HUDEP-2 (cell line): ENCODE measurements around the gene SGF29.
"Not testable (repeated sequence)": the region's sequence is repeated elsewhere in the genome, so short reads cannot be mapped to it uniquely, and the experiment has no call there.

Experiments
- DNase-seq, 76 experiments: peaks; one replicate each; lab custom pipeline; 2025; ENCODE audit not compliant: unreplicated experiment in 76 of 76; lab: John Stamatoyannopoulos, UW

The SGF29 gene

DNA sequence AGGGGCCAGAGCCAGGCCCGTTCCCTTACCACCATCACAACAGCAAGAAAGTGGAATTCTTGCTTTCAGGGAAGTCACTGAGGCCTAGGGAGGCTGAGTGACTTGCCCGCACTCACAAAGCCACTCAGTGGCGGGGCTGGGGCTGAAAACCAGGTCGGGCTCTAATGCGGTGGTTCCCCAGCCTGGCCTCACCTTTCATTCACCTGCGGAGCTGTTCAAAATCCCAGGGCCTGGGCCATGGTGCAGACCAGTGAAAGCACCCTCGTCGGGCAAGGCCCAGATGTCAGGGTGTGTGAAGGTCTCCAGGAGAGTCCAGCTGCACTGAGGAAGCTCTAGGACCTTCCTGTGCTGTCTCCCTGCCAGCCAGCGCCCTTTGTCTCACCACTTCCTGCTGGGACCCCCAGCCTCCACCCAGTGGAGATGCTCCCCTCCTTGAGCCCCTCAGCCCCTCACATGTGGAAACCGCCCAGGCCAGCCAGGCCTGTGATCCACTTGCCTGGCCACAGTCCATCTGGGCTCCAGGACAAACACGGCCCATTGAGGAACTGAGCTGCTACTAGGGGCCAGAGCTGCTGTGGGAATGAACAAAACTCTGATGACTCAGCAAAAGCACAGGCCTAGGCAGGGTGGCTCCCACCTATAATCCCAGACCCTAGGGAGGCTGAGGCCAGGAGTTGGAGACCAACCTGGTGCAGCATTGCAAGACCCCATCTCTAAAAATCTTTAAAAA lies 55.3 kb downstream of the SGF29 start:
- DNase-seq: not testable (repeated sequence)

- DNase-seq: no peak
Observed at GRCh38 chr16:28609631-28610594, 56.2 kb downstream of the SGF29 start, which contains the start of gene SULT1A1. SULT1A1 (minus strand) TSS chr16:28610044; CDS start chr16:28608855, 1,189 bp downstream.

GRCh38 chr16:28610595-28611191 lies 57.0 kb downstream of the SGF29 start:
- no peak for DNase-seq

DNA sequence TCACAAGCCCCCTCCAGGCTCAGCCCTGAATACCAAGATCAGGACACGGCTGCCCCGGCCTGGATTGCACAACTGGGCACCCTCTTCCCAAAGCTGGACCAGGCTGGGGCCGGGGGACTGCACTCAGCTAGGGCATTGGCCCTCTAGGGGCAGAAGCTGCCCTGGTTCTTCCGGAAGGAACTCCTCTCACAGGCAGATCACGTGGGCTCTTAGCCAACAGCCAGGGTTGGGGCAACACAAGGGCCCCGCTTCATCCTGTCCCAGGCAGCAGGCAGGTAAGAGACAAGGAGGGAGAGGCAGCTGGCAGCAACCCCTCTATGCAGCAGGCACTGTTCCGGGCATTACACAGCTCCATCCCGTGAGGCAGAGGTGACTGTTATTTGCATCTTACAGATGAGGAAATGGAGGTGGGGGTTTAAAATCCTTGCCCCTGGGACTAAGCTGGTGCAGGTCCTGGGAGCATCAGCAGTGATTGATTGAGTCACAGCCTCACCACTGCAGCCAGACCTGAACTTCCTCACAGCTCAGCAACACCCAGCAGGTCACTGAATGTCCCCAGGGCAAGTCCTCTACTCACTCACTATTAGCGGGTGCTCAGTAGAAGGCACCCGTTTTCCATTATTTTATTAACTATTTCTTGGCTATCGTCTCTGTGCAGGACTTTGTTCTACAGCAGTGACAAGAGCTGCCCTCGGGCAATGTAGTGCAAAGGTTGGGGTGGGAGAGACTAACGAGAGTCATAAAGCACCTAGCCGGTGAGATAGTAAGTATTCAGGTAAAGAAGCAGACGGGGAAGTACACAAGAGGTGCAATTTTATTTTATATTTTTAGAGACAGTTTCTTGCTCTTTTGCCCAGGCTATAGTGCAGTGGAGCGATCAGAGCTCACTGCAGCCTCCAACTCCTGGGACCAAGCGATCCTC lies 58.9 kb downstream of the SGF29 start:
- DNase-seq: not testable (repeated sequence)

- DNase-seq: not testable (repeated sequence)
Observed at GRCh38 chr16:28613912-28614311, 60.2 kb downstream of the SGF29 start.

DNA sequence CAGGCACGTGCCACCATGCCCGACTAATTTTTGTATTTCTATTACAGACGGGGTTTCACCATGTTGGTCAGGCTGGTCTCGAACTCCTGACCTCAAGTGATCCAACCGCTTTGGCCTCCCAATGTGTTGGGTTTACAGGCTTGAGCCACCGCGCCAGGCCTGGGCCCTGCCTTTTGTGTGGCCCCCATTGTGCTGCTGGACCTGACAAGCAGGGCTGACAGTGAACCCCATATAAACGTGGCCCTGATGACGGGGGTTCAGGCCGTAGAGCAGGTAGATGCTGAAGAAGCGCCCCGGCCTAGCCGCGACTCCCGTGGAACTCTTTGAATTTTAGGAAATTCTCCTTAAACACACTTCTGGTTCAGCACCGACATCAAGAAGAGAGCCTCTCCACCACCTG lies 60.8 kb downstream of the SGF29 start:
- DNase-seq: not testable (repeated sequence)

GRCh38 chr16:28615486-28616223 lies 61.9 kb downstream of the SGF29 start:
- peak in 33 of 76 experiments; percentile 0 to 54 (median 18) for DNase-seq

DNA sequence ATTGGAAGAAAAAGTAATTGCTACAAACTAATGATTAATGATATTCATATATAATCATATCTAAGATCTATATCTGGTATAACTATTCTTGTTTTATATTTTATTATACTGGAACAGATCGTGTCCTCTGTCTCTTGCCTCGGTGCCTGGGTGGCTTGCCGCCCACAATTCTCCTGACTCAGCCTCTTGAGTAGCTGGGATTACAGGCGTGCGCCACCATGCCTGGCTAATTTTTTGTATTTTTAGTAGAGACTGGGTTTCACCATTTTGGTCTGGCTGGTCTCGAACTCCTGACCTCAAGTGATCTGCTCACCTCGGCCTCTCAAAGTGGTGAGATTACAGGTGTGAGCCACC lies 62.5 kb downstream of the SGF29 start:
- DNase-seq: not testable (repeated sequence)

- no peak for DNase-seq
Observed at GRCh38 chr16:28616636-28617035, 62.9 kb downstream of the SGF29 start.

GRCh38 chr16:28617874-28618273 lies 64.2 kb downstream of the SGF29 start:
- DNase-seq: no peak

DNA sequence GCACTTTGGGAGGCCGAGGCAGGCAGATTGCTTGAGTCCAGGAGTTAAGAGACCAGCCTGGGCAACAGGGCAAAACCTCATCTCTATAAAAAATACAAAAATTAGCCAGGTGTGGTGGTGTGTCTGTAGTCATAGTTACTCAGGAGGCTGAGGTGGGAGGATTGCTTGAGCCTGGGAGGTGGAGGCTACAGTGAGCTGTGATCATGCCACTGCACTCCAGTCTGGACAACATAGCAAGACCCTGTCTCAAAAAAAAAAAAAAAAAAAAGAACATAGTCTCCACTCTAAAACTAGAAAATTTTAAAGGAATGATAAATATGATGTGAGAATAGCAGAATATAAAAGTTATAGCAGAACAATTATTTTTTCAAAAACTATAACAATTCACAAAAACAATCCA lies 66.6 kb downstream of the SGF29 start:
- not testable (repeated sequence) for DNase-seq

GRCh38 chr16:28621481-28622155 lies 67.9 kb downstream of the SGF29 start:
- no peak for DNase-seq

GRCh38 chr16:28622532-28623171 lies 68.9 kb downstream of the SGF29 start:
- DNase-seq: peak in 1 of 76 experiments; percentile 5

DNA sequence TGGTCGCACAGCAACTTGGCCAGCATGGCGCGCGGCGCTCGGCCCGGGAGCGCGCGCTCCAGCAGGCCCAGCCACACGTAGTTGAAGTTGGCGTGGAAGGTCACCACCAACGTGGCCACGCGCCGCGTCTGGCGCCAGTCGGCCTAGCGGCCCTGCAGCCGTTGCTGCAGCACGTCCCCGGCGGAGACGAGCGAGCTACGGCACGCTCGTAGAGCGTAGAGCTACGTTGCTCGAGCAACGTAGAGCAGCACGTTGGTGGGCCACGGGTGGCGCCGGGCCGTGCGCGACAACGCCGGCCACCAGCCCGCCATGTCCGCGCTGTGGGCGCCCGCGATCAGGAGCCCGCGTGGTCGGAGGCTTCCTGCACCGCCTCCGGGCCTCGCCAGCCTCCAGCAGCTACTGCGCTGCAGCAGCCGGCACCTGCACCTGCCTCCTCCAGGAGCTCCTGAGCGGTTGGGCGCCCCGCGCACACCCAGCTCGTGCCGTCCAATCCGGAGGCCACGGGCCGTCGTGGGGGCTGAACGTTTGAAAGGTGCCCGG lies 69.5 kb downstream of the SGF29 start:
- DNase-seq: peak in 24 of 76 experiments; percentile 4 to 64 (median 18)

DNA sequence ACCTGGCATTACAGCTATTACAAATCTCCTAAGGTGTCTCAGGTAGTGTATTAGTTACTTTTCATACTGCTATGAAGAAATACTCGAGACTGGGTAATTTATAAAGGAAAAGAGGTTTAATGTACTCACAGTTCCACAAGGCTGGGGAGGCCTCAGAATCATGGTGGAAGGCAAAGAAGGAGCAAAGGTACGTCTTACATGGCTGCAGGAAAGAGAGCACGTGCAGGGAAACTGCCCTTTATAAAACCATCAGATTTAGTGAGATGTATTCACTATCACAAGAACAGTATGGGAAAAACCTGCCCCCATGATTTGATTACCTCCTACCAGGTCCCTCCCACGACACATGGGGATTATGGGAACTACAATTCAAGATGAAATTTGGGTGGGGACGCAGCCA lies 77.2 kb downstream of the SGF29 start:
- not testable (repeated sequence) for DNase-seq

- DNase-seq: peak in 1 of 76 experiments; percentile 18
Observed at GRCh38 chr16:28636093-28636823, 82.5 kb downstream of the SGF29 start.

DNA sequence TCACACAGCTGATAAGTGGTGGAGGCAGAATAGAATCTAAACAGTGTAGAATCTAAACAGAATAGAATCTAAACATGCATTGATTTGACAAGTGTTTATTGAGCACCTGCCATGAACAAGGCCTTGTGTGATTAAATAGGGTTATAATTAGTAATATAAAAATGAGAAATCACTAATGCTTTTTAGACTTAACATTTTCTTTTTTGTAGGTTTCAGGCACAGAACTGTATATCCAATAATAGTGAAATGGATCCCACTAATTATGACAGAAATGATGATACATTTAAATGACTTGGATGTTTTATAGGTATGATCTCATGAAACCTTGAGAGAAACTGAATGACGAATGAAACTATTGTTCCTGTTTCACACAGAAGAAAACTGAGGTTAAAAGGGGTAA lies 84.0 kb downstream of the SGF29 start, which contains the start of gene NPIPB8:
Gene NPIPB8 (plus strand): TSS at position 301 of the 400 bp plus-strand sequence. CDS start 296 bp downstream, outside the sequence.
- DNase-seq: not testable (repeated sequence)
